ENCODE measurements around the gene NYAP1.
"Not testable (repeated sequence)": the region's sequence is repeated elsewhere in the genome, so short reads cannot be mapped to it uniquely, and the experiment has no call there.

The NYAP1 gene

DNA sequence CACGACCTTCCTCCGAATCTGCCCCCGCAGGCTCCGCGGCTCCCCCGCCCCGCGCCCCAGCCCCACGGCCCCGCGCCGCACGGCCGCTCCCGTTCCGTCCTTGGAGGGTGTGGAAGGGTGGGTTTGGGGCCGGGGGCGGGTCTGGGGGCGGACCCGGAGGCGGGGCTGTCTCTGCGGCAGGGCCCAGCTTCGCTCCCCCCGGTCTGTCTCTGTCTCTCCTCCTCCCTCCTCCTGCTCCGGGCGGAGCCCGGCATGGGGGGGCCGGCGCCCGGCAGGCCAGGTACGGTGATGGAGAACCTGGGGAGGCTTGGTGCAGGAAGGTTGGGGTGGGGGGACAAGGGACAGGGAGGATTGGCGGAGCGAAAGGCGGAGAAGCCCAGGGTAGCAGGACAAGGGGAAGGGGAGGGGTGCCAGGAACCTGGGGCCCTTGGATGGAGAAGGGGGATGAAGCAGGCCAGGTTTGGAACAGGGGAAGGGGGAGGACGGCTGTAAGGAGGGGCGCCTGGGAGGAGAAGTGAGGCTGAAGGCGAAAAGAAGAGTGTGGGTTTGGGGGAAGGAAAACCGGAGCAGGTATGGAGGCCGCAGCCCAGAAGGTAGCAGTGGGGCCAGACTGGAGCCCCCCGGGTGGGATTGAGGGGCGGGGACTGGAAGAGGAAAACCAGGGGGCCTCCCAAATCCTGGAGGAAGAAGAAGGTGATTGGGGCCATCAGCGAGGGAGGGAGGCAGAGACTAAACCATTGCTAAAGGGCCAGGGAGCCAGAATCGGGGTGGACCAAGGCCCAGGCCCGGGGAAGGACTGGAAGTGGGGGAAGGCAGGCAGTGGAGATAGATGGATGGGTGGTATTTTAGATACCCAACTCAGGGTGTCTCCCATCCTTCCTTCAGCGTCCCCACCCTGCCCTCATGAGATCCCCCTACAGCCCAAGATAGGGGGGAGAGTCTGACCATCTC is at the start of gene NYAP1:
Gene NYAP1 (plus strand): TSS at position 206 of the 951 bp plus-strand sequence. CDS start 1,385 bp downstream, outside the sequence.
- DNase-seq, result peak in 1 of 2 experiments; percentile 58

DNA sequence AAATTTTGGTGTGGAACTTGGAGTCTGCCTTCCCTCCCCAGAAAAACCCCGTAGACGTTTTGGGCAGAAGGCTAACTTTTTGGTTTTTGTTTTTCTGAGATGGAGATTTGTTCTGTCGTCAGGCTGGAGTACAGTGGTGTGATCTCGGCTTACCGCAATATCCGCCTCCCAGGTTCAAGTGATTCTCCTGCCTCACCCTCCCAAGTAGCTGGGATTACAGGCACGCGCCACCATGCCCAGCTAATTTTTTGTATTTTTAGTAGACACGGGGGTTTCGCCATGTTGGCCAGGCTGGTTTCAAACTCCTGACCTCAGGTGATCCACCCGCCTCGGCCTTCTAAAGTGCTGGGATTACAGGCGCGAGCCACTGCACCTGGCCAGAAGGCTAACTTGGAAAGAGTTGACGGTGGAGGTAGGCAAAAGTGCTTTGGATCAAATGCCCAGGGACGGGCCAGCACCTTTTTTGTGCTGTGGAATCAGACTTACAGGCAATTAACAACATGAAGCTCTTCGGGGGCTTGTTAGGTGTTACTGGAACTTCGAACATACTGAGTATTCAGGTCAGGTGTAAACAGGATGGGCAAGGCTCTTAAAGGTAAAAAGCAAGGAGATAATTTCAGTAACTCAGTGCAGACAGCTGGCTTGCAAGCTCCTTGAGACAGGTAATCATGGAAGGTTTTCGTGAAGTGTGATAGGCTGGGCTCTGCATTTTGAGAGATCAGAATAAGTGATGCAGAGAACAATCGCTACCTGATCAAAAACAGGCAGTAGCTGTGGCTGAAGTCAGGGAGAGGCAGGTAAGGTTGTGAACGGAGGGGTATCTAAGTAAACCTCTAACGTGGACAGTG is 49.2 kb upstream of the NYAP1 start:
- DNase-seq, result no peak

DNA sequence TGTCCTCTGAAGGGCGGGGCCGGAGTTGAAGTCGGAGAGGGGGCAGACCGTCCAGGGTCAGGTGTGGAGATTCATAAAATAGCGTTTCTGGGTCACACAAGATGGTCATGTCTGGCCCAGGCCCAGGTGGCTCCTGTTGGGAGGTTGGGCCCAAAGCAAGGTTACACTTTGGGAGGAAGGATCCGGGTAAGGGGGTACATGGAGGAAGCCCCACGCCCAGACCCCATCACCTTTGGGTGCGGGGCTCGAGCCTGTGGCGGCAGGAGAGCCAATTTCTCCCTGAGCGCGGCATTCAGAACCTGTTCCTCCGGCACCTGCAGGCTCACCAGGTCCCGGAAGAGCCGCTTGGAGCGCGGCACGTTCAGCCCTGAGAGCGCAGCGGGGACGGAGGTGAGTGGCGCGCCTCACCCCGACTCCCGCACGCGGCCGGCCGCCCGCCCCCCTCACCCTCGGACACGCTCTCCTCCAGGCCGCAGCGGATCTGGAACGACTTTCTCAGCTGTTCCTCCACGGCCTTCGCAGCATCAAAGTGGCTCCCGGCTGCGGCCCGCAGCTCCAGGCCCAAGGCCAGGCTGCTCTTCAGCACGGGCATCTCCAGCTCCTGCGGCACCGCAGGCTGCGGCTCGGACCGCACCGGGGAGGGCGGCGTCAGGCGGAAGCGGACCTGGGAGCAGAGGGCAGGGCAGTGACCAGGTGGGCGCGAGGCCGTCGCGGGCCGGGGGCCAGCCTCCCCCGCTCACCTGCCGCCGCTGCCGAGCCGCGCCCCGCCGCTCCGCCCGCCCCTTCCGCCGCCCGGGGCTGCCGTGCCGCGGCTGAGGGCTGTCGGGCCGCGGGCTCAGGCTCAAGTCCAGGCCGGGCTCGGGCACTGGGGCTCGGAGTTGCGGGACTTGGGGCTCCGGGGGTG is 48.1 kb upstream of the NYAP1 start:
- peak; percentile 66 to 71 for DNase-seq

DNA sequence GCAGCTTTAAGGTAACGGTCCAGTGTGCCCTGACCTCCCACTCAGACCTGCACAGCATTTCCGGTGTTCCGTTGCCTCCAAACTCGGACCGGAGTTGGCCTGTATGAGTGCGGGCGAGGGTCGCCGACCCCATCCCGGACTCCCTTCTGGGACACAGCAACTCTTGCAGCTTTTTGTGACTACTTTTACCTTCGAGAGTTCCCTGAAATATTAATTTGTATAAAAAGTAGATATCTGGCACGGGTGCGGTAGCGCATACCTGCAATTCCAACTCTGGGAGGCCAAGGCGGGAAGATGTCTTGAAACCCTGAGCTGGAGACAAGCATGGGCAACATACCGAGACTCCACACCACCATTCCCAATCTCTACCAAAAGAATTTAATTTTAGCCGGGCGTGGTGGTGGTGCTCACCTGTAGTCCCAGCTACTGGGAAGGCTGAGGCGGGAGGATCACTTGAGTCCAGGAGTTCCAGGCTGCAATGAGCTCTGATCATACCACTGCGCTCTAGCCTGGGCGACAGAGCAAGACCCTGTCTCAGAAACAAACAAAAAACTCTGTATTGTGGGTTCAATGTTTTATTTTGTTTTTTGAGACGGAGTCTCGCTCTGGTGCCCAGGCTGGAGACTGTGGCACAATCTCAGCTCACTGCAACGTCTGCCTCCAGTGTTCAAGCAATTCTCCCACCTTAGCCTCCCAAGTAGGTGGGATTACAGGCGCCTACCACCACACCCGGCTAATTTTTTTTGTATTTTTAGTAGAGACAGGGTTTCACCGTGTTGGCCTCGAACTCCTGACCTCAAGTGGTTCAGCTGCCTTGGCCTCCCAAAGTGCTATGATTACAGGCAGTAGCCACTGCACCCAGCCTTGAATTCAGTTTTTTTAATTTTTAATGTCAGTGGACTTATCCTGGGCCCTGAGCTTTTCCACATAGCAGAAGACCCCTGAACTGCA is 46.3 kb upstream of the NYAP1 start:
- no peak for DNase-seq

DNA sequence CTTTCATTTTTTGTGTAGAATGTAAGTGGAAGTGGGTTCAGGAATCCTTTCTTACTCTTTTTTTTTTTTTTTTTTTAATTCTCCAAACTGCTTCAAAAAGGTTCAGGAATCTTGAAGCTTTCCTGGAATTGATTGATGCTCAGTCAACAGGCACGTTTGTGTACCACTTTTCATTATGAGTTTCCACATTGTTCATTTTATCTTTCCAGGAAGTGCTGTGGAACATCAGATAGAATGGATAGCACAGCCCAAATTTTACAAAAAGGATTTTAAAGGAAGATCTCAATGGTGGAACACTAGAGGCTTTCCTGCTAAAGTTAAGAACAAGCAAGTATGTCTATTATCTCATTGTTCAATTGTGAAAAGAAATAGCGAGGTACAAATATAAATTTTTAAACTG is 45.6 kb upstream of the NYAP1 start:
- DNase-seq, result no peak

DNA sequence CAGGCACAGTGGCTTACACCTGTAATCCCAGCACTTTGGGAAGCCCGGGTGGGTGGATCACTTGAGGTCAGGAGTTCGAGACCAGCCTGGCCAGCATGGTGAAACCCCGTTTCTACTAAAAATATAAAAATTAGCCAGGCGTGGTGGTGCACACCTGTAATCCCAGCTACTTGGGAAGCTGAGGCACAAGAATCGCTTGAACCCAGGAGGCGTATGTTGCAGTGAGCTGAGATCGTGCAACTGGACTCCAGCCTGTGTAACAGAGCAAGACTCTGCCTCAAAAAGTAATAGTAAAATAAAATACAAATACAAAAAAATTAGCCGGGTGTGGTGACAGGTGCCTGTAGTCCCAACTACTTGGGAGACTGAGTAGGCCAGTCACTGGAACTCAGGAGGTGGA is 45.0 kb upstream of the NYAP1 start:
- not testable (repeated sequence) for DNase-seq

DNA sequence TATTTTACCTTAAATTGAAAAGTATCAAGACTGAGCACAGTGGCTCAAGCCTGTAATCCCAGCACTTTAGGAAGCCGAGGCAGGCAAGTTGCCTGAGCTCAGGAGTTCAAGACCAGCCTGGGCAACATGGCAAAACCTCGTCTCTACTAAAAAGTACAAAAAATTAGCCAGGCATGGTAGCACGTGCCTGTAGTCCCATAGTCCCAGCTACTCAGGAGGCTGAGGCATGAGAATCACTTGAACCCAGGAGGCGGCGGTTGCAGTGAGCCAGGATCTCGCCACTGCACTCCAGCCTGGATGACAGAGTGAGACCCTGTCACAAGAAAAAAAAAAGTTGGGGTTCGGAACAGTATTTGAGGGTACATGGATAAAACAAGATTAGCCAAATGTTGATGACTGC is 44.5 kb upstream of the NYAP1 start:
- not testable (repeated sequence) for DNase-seq

DNA sequence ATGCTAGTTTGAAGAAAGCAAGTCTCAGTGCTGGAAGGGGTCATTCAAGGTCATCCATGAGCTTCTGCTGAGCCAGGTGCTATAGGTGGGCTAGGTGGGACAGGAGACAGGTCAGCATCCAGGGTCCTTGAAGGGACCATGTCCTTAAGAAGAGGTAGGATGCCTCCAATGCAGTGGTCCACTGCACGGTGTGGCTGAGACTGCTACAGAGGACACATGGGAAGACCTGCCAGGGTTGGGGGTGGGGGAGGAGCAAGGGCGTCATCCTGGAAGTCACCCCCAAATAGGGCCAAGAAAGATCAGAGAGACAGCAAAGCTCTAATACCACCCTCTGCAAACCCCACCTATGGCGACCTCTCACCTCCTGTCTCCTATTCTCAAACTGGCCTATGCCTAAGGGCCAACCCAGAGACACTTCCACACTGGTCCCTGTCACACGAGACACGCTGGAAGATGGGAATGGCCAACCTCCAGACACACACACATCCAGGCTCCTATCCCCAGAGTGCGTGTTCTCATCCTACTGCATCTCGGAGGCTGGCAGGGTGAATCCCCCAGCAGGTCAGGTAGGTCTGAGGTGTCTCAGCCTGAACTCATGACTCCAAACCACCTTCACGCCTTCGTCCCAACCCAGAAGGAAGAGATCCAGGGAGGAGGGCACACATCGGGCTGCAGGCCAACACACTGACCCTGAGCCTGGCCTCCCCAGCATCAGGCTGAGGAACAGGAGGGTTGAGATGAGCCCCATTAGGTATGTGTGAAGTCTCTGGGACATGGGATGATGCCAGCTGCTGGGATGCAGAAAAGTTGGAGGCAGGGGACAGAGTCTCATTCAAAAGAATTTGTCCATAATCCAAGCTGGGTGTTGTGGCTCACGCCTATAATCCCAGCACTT is 41.8 kb upstream of the NYAP1 start:
- no peak for DNase-seq

DNA sequence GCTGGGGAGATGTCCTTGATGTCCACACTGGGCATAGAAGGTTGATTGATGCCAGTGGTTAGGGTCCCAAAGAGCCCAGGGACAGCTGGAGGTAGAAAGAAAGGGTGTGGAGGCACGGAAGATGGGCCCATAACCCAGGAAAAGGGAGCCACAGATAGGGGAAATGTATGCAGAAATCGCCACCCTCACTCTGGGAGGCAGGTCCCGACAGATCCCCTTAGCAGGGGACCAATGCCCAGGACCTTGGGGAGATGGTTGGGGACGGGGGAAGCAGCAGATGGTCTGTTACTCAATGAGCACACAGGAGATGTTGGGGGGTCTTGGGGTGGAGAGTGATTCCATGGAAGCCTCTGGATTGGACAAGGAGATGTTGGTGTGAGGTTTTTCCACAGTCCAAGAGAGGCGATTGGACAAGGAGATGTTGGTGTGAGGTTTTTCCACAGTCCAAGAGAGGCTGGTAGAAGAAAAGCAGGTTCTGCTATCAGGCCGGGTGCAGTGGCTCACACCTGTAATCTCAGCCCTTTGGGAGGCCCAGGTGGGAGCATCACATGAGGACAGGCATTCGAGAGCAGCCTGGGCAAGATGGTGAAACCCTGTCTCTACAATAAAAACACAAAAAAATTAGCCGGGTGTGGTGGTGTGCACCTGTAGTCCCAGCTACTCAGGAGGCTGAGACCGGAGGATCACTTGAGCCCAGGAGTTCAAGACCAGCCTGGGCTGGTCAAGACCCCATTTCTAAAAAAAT is 40.5 kb upstream of the NYAP1 start:
- no peak for DNase-seq

DNA sequence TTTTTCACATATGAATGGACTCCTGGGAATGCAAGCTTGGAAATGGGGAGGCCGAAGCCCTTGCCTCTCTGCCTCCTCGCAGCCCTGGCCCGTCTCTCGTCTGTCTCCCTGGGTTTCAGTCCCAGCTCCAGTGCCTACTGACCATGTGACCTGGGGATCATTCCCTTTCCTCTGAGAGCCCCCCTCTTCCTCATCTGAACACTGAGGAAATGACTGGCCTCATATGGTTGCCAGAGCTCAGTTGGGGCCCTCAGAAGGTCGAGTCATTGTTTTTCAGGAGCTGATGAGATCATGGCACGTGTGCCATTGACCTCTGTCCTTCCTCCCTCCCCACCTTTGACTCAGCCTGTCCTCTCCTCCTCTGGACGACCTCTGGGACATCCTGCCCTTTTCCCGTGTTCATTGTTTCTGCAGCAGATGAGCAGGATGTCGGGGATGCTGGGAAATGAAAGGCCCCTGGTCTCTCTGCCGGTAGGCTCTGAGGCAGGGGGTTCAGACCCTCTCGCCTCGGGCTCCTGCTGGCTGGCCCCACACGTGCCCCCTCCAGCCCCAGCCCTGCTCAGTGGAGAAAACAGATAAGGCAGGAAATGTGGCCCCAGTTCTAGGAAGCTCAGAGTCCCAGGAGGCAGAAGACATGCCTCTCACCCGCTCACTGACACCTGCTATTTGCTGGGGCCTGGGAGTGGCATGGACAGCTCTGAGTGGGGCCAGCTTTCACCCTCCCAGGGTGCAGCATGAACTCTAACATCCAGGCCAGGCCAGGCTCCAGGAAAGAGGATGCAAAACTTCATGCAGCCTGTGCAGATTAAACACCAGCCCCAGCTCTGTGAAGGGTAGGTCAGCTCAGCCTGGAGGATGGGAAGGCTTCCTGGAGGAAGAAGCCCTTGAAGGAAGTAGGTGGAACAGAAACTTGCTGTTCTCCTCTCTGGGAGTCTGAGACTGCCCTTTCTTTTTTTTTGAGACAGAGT is 39.1 kb upstream of the NYAP1 start:
- DNase-seq, result peak in 1 of 2 experiments; percentile 33

DNA sequence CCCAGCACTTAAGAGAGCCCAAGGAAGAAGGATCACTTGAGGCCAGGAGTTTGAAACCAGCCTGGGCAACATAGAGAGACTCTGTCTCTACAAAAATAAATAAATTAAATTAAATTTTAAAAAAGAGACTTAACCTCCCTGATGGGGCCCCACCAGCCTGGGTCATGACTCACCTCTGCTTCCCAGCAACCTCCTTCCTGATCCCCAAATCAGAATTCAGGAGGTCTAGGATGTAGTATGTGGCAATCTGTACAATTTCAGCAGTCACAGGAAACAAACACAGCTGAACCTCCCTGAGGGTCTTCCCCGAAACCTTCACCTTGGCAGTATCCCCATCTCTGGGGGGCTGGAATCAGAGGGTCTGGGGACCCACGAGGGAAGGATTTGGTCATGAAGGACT is 37.7 kb upstream of the NYAP1 start:
- no peak for DNase-seq

DNA sequence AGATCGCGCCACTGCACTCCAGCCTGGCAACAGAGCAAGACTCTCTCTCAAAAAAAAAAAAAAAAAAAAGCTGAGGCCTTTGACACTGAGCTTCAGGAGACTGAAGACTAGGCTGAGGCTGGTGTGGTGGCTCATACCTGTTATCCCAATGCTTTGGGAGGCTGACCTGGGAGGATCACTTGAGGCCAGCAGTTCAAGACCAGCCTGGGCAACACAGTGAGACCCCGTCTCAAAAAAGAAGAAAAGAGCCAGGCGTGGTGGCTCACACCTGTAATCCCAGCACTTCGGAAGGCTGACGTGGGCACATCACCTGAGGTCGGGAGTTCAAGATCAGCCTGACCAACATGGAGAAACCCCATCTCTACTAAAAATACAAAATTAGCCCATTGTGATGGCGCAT is 36.4 kb upstream of the NYAP1 start:
- DNase-seq, result not testable (repeated sequence)

DNA sequence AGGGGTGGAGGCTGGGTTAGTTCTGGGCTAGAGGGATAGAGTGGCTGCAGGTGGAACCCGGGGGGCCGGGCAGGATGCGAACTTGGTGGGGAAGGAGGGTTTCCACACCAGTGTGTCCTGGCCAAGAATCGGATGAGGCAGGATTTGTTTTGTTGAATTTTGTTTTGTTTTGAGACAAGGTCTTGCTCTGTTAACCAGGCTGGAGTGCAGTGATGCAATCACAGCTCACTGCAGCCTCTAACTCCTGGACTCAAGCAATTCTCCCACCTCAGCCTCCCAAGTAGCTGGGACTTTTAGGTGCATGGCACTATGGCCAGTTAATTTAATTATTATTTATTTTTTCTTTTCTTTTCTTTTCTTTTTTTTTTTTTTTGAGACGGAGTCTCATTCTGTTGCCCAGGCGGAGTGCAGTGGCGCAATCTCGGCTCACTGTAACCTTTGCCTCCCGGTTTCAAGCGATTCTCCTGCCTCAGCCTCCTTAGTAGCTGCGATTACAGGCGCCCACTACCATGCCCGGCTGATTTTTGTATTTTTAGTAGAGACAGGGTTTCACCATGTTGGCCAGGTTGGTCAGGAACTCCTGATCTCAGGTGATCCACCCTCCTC is 34.4 kb upstream of the NYAP1 start:
- DNase-seq, result no peak

DNA sequence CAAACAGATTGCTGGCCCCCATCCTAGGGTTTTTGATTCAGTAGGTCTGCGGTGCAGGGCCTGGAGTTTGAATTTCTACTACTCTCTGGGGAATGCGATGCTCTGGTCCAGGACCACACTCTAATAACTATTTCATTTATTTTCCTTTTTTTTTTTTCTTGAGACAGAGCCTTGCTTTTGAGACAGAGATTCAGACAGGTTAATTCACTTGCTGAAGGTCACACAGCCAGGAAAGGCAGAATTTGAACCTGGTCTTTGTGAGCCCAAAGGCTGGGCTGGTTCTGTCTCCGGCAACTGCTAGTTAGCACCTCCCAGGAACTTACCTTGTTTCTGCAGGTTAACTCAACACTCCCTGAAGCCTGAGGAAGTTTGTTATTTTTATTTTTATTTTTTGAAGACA is 31.2 kb upstream of the NYAP1 start:
- DNase-seq, result no peak

DNA sequence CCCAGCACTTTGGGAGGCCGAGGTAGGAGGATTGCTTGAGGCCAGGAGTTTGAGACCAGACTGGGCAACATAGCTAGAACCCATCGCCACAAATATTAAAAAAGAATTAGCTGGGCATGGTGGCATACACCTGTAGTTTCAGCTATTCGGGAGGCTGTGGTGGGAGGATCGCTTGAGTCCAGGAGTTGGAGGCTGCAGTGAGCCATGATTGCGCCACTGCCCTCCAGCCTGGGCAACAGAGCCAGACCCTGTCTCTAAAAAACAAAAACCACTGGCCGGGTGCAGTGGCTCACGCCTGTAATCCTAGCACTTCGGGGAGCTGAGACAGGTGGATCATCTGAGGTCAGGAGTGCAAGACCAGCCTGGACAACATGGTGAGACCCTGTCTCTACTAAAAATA is 29.9 kb upstream of the NYAP1 start:
- DNase-seq, result not testable (repeated sequence)

DNA sequence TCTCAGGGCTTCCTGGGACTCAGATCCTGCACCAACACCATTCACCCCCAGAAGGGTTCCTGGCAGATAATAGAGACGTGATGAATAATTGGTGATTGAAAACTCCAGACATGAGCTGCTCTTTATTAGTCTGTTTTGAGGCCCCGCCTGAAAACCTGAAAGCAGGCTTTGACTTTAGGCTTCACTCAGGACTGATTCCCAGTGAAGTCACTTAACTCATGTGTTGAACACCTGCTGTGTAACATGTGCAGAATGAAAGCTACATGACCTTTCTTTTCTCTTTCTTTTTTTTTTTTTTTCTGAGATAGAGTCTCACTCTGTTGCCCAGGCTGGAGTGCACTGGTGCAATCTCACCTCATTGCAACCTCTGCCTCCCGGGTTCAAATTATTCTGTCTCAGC is 28.5 kb upstream of the NYAP1 start:
- DNase-seq, result no peak

DNA sequence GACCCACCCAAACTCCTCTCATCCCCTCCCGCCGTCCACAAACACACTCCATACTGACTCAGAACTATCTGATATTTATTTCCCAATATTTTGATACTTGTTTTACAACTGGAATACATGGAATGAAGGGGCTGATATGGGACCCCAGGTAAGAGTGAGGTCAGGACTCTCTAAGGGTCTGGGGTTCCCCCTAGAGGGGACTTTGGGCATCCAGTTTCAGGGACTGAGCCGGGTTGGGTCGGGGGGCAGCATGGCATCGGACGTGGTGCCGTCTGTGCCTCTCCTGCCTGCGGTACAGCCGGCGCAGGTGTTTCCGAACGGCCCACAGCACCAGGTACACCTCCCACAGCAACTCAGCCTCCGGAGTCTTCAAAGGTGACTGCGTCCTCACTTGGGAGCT is 27.2 kb upstream of the NYAP1 start:
- no peak for DNase-seq

DNA sequence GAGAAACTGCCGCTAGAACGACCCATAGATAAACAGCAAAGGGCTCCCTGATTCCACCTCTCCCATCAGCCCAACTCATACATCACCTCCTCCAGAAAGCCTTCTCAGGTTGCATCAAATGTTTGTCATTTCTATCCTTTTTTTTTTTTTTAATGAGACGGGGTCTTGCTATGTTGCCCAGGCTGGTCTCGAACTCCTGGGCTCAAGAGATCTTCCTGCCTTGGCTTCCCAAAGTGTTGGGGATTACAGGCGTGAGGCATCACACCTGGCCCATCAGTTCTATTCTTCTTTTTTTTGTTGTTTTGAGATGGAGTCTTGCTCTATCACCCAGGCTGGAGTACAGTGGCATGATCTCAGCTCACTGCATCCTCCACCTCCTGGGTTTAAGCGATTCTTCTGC is 26.7 kb upstream of the NYAP1 start:
- DNase-seq, result no peak
